K562 (cell line): Measurements from ENCODE around the gene TYMP. TPM values are rescaled to one million over a fixed set of nuclear protein-coding genes. Genes with fewer than 3 reads are reported as not detected.

Source experiments
- CBX3 ChIP-seq, 2 experiments: IDR thresholded peaks; 1 replicate in 1 of 2; 2 replicates in 1 of 2; pipeline ENCODE4 v1.6.1; 2012; ENCODE audit warnings: inconsistent platforms in 2 of 2, low read length in 2 of 2, borderline replicate concordance in 1 of 2, control low read depth in 1 of 2
- FOS ChIP-seq: IDR thresholded peaks from 3 replicates; pipeline ENCODE4 v1.6.1; 2011; ENCODE audit not compliant: insufficient read length; ENCODE audit errors: extremely low read depth
- FOXK2 ChIP-seq, 2 experiments: fragments of 450-650 bp; IDR thresholded peaks in 1 of 2; conservative IDR thresholded peaks in 1 of 2; 2 replicates each; pipeline ENCODE4 v1.6.1; 2016; ENCODE audit warnings: low read depth in 2 of 2, mild to moderate bottlenecking in 1 of 2
- KAT7 ChIP-seq: sonication (generic); formaldehyde crosslinking; IDR thresholded peaks from 2 replicates; pipeline ENCODE4 v1.8.0; 2022; ENCODE audit warnings: missing genetic modification reagents, mild to moderate bottlenecking, borderline replicate concordance
- MTA3 ChIP-seq: fragments of 450-650 bp; formaldehyde crosslinking; IDR thresholded peaks from 2 replicates; pipeline ENCODE4 v1.6.1; 2017; ENCODE audit warnings: mild to moderate bottlenecking, borderline replicate concordance
- NBN ChIP-seq: fragments of 450-650 bp; IDR thresholded peaks from 2 replicates; pipeline ENCODE4 v1.6.1; 2016; ENCODE audit warnings: low read depth, mild to moderate bottlenecking
- RBFOX2 ChIP-seq: fragments of 200-400 bp; formaldehyde crosslinking; IDR thresholded peaks from 2 replicates; pipeline ENCODE4 v1.6.1; 2017; ENCODE audit warnings: low read depth, mild to moderate bottlenecking, low read length, moderate library complexity
- ZFX ChIP-seq: sonication (generic); formaldehyde crosslinking; IDR thresholded peaks from 2 replicates; pipeline ENCODE4 v1.8.0; 2022; ENCODE audit warnings: mild to moderate bottlenecking, missing genetic modification reagents, moderate library complexity
- ZNF224 ChIP-seq: sonication (generic); formaldehyde crosslinking; IDR thresholded peaks from 2 replicates; pipeline ENCODE4 v1.8.0; 2022; ENCODE audit warnings: mild to moderate bottlenecking, missing genetic modification reagents
- polyA plus RNA-seq, 8 experiments: library from polyadenylated mRNA; depleted of rRNA in 4 of 8; stranded (reverse) in 5 of 8; unstranded in 3 of 8; fragments of >200 nt; fragmentation: Nextera tagmentation in 2 of 8; fragmentation: Illumina TruSeq in 1 of 8; extraction: Ambion mirVana in 2 of 8; extraction: Trizol in 1 of 8; gene quantifications; 2 replicates each; pipeline versions ENCODE4 v1.2.1 to v1.2.3, GENCODE V29; 2011 to 2014; ENCODE audit warnings: inconsistent platforms in 1 of 8, missing spikeins in 1 of 8
- total RNA-seq, 7 experiments: library from RNA; depleted of rRNA in 6 of 7; stranded (reverse); fragments of >200 nt in 6 of 7; fragmentation: Illumina TruSeq in 2 of 7; extraction: Trizol in 2 of 7; gene quantifications; 2 replicates each; pipeline versions ENCODE4 v1.2.1 to v1.2.3, GENCODE V29; 2011 to 2021; ENCODE audit warnings: low replicate concordance in 1 of 7
- TF ChIP-seq, protein P1 (sequence below): sonication (generic); formaldehyde crosslinking; IDR thresholded peaks from 2 replicates; pipeline ENCODE4 v1.8.0; 2023; ENCODE audit warnings: missing genetic modification reagents, mild to moderate bottlenecking, borderline replicate concordance
- TF ChIP-seq, protein P2 (sequence below): fragments of 250-450 bp; sonication (Bioruptor Pico); IDR thresholded peaks from 2 replicates; pipeline ENCODE4 v1.4.0; 2020
- TF ChIP-seq, protein P3 (sequence below), 2 experiments: fragments of 200-800 bp in 1 of 2; sonication (Bioruptor generic) in 1 of 2; sonication (generic) in 1 of 2; formaldehyde crosslinking in 1 of 2; IDR thresholded peaks in 1 of 2; conservative IDR thresholded peaks in 1 of 2; 2 replicates each; pipeline versions ENCODE4 v1.5.0 to v1.6.1; 2016 to 2020; ENCODE audit warnings: missing compliant biosample characterization in 1 of 2, missing genetic modification characterization in 1 of 2, missing genetic modification reagents in 1 of 2
- TF ChIP-seq, protein P4 (sequence below): fragments of 250-450 bp; sonication (Bioruptor Pico); IDR thresholded peaks from 2 replicates; pipeline ENCODE4 v1.9.0; 2021; ENCODE audit warnings: mild to moderate bottlenecking, inconsistent platforms

The TYMP gene
- total and polyA plus RNA-seq, 9 of the 15 experiments (the other 6 are each of a cell fraction or from before 2014, with no cell fraction given), result 0.03 to 4.0 (median 2.4) TPM; not detected in 4

DNA sequence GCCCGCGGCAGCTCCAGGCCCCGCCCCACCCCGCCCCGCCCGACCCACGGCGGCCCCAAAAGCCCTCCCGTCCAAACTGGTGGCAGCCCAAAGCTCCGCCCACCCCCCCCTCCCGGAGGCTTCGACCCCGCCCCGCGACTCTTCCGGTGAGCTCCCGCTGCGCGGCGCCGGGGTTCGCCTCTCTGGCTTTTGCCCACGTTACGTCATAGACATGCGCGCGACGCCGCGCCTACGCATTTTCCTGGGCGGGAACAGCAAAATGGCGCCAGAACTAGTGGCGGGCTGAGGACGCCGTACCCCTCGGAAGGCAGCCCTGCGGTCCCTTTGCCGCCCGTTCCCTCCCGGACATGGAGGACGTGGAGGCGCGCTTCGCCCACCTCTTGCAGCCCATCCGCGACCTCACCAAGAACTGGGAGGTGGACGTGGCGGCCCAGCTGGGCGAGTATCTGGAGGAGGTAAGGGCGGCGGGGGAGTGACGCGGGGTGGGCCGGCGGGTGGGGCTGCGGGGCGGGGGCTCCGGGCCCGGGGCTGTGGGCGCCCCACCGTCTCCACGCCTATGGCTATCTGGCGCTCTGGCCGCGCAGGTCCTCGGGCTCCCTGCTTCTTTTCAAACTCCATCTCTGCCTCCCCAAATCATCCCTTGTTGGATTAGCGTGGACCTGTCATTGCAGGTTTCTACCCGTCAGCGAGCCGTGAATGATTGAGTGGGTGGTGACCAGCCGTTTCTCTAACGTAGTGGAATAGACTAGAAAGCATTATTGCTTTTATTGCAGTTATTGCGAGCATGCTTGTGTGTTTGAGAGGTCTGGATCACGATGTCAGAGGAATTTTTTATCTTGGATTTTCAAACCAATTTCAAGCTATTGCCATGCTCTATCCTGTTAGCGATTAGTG, 21.6 kb downstream of the TYMP start, which contains the start of gene NCAPH2 (continued):
- TF ChIP-seq, protein P1, sequence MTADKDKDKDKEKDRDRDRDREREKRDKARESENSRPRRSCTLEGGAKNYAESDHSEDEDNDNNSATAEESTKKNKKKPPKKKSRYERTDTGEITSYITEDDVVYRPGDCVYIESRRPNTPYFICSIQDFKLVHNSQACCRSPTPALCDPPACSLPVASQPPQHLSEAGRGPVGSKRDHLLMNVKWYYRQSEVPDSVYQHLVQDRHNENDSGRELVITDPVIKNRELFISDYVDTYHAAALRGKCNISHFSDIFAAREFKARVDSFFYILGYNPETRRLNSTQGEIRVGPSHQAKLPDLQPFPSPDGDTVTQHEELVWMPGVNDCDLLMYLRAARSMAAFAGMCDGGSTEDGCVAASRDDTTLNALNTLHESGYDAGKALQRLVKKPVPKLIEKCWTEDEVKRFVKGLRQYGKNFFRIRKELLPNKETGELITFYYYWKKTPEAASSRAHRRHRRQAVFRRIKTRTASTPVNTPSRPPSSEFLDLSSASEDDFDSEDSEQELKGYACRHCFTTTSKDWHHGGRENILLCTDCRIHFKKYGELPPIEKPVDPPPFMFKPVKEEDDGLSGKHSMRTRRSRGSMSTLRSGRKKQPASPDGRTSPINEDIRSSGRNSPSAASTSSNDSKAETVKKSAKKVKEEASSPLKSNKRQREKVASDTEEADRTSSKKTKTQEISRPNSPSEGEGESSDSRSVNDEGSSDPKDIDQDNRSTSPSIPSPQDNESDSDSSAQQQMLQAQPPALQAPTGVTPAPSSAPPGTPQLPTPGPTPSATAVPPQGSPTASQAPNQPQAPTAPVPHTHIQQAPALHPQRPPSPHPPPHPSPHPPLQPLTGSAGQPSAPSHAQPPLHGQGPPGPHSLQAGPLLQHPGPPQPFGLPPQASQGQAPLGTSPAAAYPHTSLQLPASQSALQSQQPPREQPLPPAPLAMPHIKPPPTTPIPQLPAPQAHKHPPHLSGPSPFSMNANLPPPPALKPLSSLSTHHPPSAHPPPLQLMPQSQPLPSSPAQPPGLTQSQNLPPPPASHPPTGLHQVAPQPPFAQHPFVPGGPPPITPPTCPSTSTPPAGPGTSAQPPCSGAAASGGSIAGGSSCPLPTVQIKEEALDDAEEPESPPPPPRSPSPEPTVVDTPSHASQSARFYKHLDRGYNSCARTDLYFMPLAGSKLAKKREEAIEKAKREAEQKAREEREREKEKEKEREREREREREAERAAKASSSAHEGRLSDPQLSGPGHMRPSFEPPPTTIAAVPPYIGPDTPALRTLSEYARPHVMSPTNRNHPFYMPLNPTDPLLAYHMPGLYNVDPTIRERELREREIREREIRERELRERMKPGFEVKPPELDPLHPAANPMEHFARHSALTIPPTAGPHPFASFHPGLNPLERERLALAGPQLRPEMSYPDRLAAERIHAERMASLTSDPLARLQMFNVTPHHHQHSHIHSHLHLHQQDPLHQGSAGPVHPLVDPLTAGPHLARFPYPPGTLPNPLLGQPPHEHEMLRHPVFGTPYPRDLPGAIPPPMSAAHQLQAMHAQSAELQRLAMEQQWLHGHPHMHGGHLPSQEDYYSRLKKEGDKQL (CRISPR knock-in tag), result no peak
- TF ChIP-seq, protein P2, sequence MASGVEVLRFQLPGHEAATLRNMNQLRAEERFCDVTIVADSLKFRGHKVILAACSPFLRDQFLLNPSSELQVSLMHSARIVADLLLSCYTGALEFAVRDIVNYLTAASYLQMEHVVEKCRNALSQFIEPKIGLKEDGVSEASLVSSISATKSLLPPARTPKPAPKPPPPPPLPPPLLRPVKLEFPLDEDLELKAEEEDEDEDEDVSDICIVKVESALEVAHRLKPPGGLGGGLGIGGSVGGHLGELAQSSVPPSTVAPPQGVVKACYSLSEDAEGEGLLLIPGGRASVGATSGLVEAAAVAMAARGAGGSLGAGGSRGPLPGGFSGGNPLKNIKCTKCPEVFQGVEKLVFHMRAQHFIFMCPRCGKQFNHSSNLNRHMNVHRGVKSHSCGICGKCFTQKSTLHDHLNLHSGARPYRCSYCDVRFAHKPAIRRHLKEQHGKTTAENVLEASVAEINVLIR (CRISPR knock-in tag), result peak; percentile 95
- TF ChIP-seq RBFOX2 (peak; percentile 92), ZNF224 (CRISPR knock-in tag) (no peak), KAT7 (CRISPR knock-in tag) (no peak), NBN (0 out of 2 replicates have a peak, but pooled peaks have one; percentile 59), CBX3 (IDR thresholded peaks at IDR 0.05; ENCODE audit: borderline replicate concordance in 1 of 2, low read length in 2 of 2) (no peak), FOXK2 (conservative IDR thresholded peaks at IDR 0.05 in 1 of 2, IDR thresholded peaks at IDR 0.05 in 1 of 2; ENCODE audit: low read depth in 2 of 2) (peak in 1 of 2 experiments; percentile 29; a peak in 1 of 4 replicates), ZFX (CRISPR knock-in tag) (peak; percentile 33; the same call in 1 of the 2 replicates), MTA3 (peak; percentile 46; the same call in 1 of the 2 replicates), FOS (no peak)
- TF ChIP-seq, protein P3, sequence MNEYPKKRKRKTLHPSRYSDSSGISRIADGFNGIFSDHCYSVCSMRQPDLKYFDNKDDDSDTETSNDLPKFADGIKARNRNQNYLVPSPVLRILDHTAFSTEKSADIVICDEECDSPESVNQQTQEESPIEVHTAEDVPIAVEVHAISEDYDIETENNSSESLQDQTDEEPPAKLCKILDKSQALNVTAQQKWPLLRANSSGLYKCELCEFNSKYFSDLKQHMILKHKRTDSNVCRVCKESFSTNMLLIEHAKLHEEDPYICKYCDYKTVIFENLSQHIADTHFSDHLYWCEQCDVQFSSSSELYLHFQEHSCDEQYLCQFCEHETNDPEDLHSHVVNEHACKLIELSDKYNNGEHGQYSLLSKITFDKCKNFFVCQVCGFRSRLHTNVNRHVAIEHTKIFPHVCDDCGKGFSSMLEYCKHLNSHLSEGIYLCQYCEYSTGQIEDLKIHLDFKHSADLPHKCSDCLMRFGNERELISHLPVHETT (CRISPR knock-in tag; conservative IDR thresholded peaks at IDR 0.05 in 1 of 2, IDR thresholded peaks at IDR 0.05 in 1 of 2), result peak in 1 of 2 experiments; percentile 77; a peak in 1 of 4 replicates
- TF ChIP-seq, protein P4, sequence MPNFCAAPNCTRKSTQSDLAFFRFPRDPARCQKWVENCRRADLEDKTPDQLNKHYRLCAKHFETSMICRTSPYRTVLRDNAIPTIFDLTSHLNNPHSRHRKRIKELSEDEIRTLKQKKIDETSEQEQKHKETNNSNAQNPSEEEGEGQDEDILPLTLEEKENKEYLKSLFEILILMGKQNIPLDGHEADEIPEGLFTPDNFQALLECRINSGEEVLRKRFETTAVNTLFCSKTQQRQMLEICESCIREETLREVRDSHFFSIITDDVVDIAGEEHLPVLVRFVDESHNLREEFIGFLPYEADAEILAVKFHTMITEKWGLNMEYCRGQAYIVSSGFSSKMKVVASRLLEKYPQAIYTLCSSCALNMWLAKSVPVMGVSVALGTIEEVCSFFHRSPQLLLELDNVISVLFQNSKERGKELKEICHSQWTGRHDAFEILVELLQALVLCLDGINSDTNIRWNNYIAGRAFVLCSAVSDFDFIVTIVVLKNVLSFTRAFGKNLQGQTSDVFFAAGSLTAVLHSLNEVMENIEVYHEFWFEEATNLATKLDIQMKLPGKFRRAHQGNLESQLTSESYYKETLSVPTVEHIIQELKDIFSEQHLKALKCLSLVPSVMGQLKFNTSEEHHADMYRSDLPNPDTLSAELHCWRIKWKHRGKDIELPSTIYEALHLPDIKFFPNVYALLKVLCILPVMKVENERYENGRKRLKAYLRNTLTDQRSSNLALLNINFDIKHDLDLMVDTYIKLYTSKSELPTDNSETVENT (CRISPR knock-in tag), result peak; percentile 31; the same call in 1 of the 2 replicates
